Ramos (cell line): ENCODE results near the gene MATN3.

Experiments
- in situ Hi-C: fragments of 300-500 bp; cut with MboI; formaldehyde crosslinking; loops from one replicate; pipeline ENCODE4 v1.14.3; 2022; ENCODE audit warnings: low sequenced_read_pairs; ENCODE audit not compliant: unreplicated experiment

The MATN3 gene

GRCh38 chr2:19942199-19942598, 70.3 kb downstream of the MATN3 start:
- in situ Hi-C loops, result no loop called here
